Stimulated activated effector memory CD8-positive, alpha-beta T cell treated with anti-CD3 and anti-CD28 coated beads, Interleukin-12 subunit alpha, Interleukin-12 subunit beta, amount 100 ng/mL, for 72 hours (primary cell): ENCODE data around the gene ATP11B.
"Not testable (repeated sequence)": the region's sequence is repeated elsewhere in the genome, so short reads cannot be mapped to it uniquely, and the experiment has no call there.

ENCODE experiments used
- ATAC-seq: fragments of 150-1000 bp; cut with Tn5 transposase; 2 replicates; pipeline ENCODE4 v1.10.0; 2021
- DNase-seq, 2 donors: peaks; one replicate each; pipeline ENCODE4 v3.0.0; 2021 to 2022; ENCODE audit warnings: low spot score in 2 of 2
- H3K27ac Mint-ChIP-seq: one replicate; pipeline ENCODE4 v1.8.0; 2022; ENCODE audit warnings: mild to moderate bottlenecking, mixed read lengths
- H3K36me3 Mint-ChIP-seq: one replicate; pipeline ENCODE4 v1.8.0; 2022; ENCODE audit warnings: mild to moderate bottlenecking, mixed read lengths
- H3K4me1 Mint-ChIP-seq: one replicate; pipeline ENCODE4 v1.8.0; 2022; ENCODE audit warnings: mixed read lengths
- H3K4me3 Mint-ChIP-seq: one replicate; pipeline ENCODE4 v1.8.0; 2022; ENCODE audit warnings: mild to moderate bottlenecking, mixed read lengths
- H3K9me3 Mint-ChIP-seq: one replicate; pipeline ENCODE4 v1.8.0; 2022; ENCODE audit warnings: mixed read lengths

The ATP11B gene

GRCh38 chr3:182809531-182809930 is 16.2 kb downstream of the ATP11B start:
- peak overlapping the region; percentile 27 for H3K27ac Mint-ChIP-seq
- peaks cover 33% of the 10 kb centered on the region for H3K4me1 Mint-ChIP-seq
- H3K9me3 Mint-ChIP-seq = no peaks in the 10 kb centered on the region
- H3K36me3 Mint-ChIP-seq = peaks cover 13% of the 10 kb centered on the region
- H3K4me3 Mint-ChIP-seq = no peak overlapping the region
- ATAC-seq (no peak), DNase-seq (no peak)

GRCh38 chr3:182810574-182811268 is 17.4 kb downstream of the ATP11B start:
- ATAC-seq = peak; percentile 60

GRCh38 chr3:182811269-182811596 is 17.9 kb downstream of the ATP11B start:
- H3K4me1 Mint-ChIP-seq = peaks cover 39% of the 10 kb centered on the region
- no peak for DNase-seq

More at GRCh38 chr3:182810574-182811268, 17.4 kb downstream of the ATP11B start:
- Mint-ChIP-seq H3K9me3 (no peaks in the 10 kb centered on the region), H3K4me3 (no peak overlapping the region), H3K27ac (no peak overlapping the region), H3K36me3 (peaks cover 13% of the 10 kb centered on the region), H3K4me1 (peaks cover 35% of the 10 kb centered on the region)
- no peak for DNase-seq

GRCh38 chr3:182812123-182812522 is 18.8 kb downstream of the ATP11B start:
- DNase-seq = no peak
- no peak for ATAC-seq
- peaks cover 13% of the 10 kb centered on the region for H3K36me3 Mint-ChIP-seq
- no peak overlapping the region for H3K27ac Mint-ChIP-seq
- H3K9me3 Mint-ChIP-seq = no peaks in the 10 kb centered on the region
- H3K4me1 Mint-ChIP-seq = peaks cover 33% of the 10 kb centered on the region
- H3K4me3 Mint-ChIP-seq = no peak overlapping the region

More at GRCh38 chr3:182811269-182811596, 17.9 kb downstream of the ATP11B start:
- H3K4me3 Mint-ChIP-seq = no peak overlapping the region
- no peaks in the 10 kb centered on the region for H3K9me3 Mint-ChIP-seq
- peaks cover 13% of the 10 kb centered on the region for H3K36me3 Mint-ChIP-seq
- ATAC-seq = no peak
- no peak overlapping the region for H3K27ac Mint-ChIP-seq

GRCh38 chr3:182814419-182815062 is 21.2 kb downstream of the ATP11B start:
- Mint-ChIP-seq H3K4me1 (peaks cover 24% of the 10 kb centered on the region), H3K27ac (no peak overlapping the region), H3K36me3 (peaks cover 12% of the 10 kb centered on the region), H3K4me3 (no peak overlapping the region), H3K9me3 (no peaks in the 10 kb centered on the region)
- no peak for DNase-seq
- ATAC-seq = no peak

- peaks cover 21% of the 10 kb centered on the region for H3K4me1 Mint-ChIP-seq
- H3K27ac Mint-ChIP-seq = peak overlapping the region; percentile 4
- H3K9me3 Mint-ChIP-seq = no peaks in the 10 kb centered on the region
- no peak overlapping the region for H3K4me3 Mint-ChIP-seq
- ATAC-seq = no peak
- H3K36me3 Mint-ChIP-seq = peaks cover 13% of the 10 kb centered on the region
- DNase-seq = no peak
These were observed 22.9 kb downstream of the ATP11B start for GRCh38 chr3:182816181-182816580.

GRCh38 chr3:182818296-182818978 is 25.1 kb downstream of the ATP11B start:
- Mint-ChIP-seq H3K36me3 (peaks cover 32% of the 10 kb centered on the region), H3K4me3 (no peak overlapping the region), H3K4me1 (peaks cover 26% of the 10 kb centered on the region), H3K9me3 (no peaks in the 10 kb centered on the region), H3K27ac (no peak overlapping the region)
- DNase-seq (no peak), ATAC-seq (no peak)

- Mint-ChIP-seq H3K27ac (no peak overlapping the region), H3K4me3 (no peak overlapping the region), H3K4me1 (peaks cover 17% of the 10 kb centered on the region), H3K9me3 (no peaks in the 10 kb centered on the region), H3K36me3 (peaks cover 56% of the 10 kb centered on the region)
- no peak for ATAC-seq
- DNase-seq = no peak
These were observed 28.1 kb downstream of the ATP11B start for GRCh38 chr3:182821221-182821981.

- not testable (repeated sequence) for DNase-seq, H3K4me3 Mint-ChIP-seq, H3K9me3 Mint-ChIP-seq, ATAC-seq, H3K27ac Mint-ChIP-seq
- Mint-ChIP-seq H3K36me3 (peaks cover 57% of the 10 kb centered on the region), H3K4me1 (peaks cover 20% of the 10 kb centered on the region)
These were observed 29.0 kb downstream of the ATP11B start for GRCh38 chr3:182822260-182822659.

- no peak overlapping the region for H3K4me3 Mint-ChIP-seq
- no peak for ATAC-seq
- H3K36me3 Mint-ChIP-seq = peaks cover 69% of the 10 kb centered on the region
- no peaks in the 10 kb centered on the region for H3K9me3 Mint-ChIP-seq
- no peak for DNase-seq
- peaks cover 20% of the 10 kb centered on the region for H3K4me1 Mint-ChIP-seq
- H3K27ac Mint-ChIP-seq = peak overlapping the region; percentile 2
These were observed 31.7 kb downstream of the ATP11B start for GRCh38 chr3:182824957-182825356.

GRCh38 chr3:182829761-182830405 is 36.6 kb downstream of the ATP11B start:
- Mint-ChIP-seq H3K9me3 (no peaks in the 10 kb centered on the region), H3K36me3 (peaks cover 75% of the 10 kb centered on the region), H3K27ac (no peak overlapping the region), H3K4me3 (no peak overlapping the region), H3K4me1 (peaks cover 29% of the 10 kb centered on the region)
- no peak for ATAC-seq
- DNase-seq = no peak

GRCh38 chr3:182837855-182838454 is 44.7 kb downstream of the ATP11B start:
- Mint-ChIP-seq H3K27ac (no peak overlapping the region), H3K36me3 (peaks cover 88% of the 10 kb centered on the region), H3K4me1 (peaks cover 18% of the 10 kb centered on the region), H3K4me3 (no peak overlapping the region), H3K9me3 (no peaks in the 10 kb centered on the region)
- DNase-seq (no peak), ATAC-seq (no peak)

- H3K9me3 Mint-ChIP-seq = no peaks in the 10 kb centered on the region
- H3K4me3 Mint-ChIP-seq = no peak overlapping the region
- H3K27ac Mint-ChIP-seq = no peak overlapping the region
- H3K36me3 Mint-ChIP-seq = peaks cover 96% of the 10 kb centered on the region
- DNase-seq = no peak
- no peak for ATAC-seq
- peaks cover 11% of the 10 kb centered on the region for H3K4me1 Mint-ChIP-seq
These were observed 50.2 kb downstream of the ATP11B start for GRCh38 chr3:182843478-182843877.

- no peak overlapping the region for H3K27ac Mint-ChIP-seq
- no peak overlapping the region for H3K4me3 Mint-ChIP-seq
- DNase-seq = no peak
- no peaks in the 10 kb centered on the region for H3K9me3 Mint-ChIP-seq
- peaks cover 95% of the 10 kb centered on the region for H3K36me3 Mint-ChIP-seq
- H3K4me1 Mint-ChIP-seq = no peaks in the 10 kb centered on the region
- no peak for ATAC-seq
These were observed 55.6 kb downstream of the ATP11B start for GRCh38 chr3:182848906-182849305.
